Measurements from ENCODE around the gene MAST3.

- TF ChIP-seq EZH2phosphoT487 (conservative IDR thresholded peaks at IDR 0.05; ENCODE audit: low read length) (no peak), CTCF (IDR thresholded peaks at IDR 0.05; ENCODE audit: insufficient read depth, low read length, poor library complexity, severe bottlenecking) (no peak)
Measured at GRCh38 chr19:18109733-18110608, 12.4 kb downstream of the MAST3 start.

All from SU-DHL-6 (cell line).